ENCODE measurements around the gene CARM1. TPM values are rescaled to one million over a fixed set of nuclear protein-coding genes. Genes with fewer than 3 reads are reported as not detected.

CARM1 gene
- total and polyA plus RNA-seq, 2 donors (not counting 3 experiments of a cell fraction or from before 2014, with no cell fraction given): 65.6 to 70.8 TPM

DNA sequence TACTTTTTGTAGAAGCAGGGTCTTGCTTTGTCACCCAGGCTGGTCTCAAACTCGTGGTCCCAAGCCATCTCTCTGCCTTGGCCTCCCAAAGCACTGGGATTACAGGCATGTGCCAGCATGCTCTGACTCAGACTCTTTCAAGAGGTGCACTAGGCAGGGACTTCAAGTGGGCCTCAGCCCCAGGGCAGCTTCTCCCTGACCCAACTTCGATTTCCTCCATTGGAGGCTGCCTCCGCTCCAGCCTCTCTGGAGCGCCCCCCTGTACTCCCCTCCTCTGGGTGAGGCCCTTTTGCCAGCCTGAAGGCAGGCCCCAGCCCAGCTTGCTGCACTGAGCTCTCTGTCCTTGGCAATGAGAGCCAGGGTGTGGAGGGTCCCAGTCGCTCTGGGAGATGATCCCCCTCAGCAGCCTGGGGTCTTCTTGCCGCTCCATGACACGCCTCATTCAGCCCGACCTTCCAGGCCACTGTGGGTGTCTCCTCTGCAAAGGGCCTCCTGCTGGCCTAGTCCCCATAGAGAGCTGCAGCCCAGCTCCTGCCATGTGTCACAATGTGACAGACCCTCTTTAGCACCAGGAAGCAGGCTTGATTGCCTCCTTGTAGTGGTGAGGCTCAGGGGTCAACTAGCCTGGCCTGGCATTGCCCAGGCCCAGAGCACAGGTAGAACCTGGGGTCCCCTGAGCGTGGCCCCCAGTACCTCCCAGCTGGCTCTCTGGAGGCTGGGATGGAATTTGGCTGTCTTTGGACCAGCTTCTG lies 16.4 kb downstream of the CARM1 start:
- Histone ChIP-seq H3K79me2 (ENCODE audit: control insufficient read depth, insufficient read depth, low read length) (peaks cover 22% of the 10 kb centered on the region), H4K20me1 (replicated peaks; ENCODE audit: control insufficient read depth, extremely low read depth, insufficient read depth, low read length) (no peaks in the 10 kb centered on the region), H3K9me1 (replicated peaks; ENCODE audit: control insufficient read depth, extremely low read depth, insufficient read depth, low read length) (no peaks in the 10 kb centered on the region), H3K27ac (ENCODE audit: insufficient read depth, low read depth, low read length) (no peak overlapping the region), H2AFZ (ENCODE audit: low read depth, low read length) (no peak overlapping the region), H3K4me3 (replicated peaks in 1 of 3; ENCODE audit: insufficient read depth in 1 of 3, low read depth in 1 of 3, low read length in 3 of 3) (no peak overlapping the region), H3K9ac (replicated peaks; ENCODE audit: extremely low read depth, insufficient read depth, low read length) (no peak overlapping the region), H3K36me3 (ENCODE audit: control insufficient read depth in 2 of 2, extremely low read depth in 1 of 2, insufficient read depth in 2 of 2, low read length in 2 of 2) (no peaks in the 10 kb centered on the region), H3K4me1 (ENCODE audit: control insufficient read depth, extremely low read depth, insufficient read depth, low read length) (no peaks in the 10 kb centered on the region), H3K9me3 (replicated peaks; ENCODE audit: control insufficient read depth, insufficient read depth, low read length) (no peaks in the 10 kb centered on the region), H3K4me2 (ENCODE audit: insufficient read depth, low read length) (no peak overlapping the region), H3K27me3 (ENCODE audit: control insufficient read depth in 2 of 2, insufficient read depth in 2 of 2, low read length in 2 of 2) (no peaks in the 10 kb centered on the region)
- dilution Hi-C loops (cut with MboI; ENCODE audit: extremely low pct_ligation_motif_present, low sequenced_read_pairs): no loop called here
- BruUV-seq (replicated peaks): no TSS peak
- FAIRE-seq (no peak), DNase-seq (ENCODE audit: low read depth, low spot score) (no peak)
- no peak for TF ChIP-seq FOS (IDR thresholded peaks at IDR 0.05; ENCODE audit: borderline replicate concordance, insufficient read depth, low read length)
- no peak for TF ChIP-seq POLR2AphosphoS5 (IDR thresholded peaks at IDR 0.05; ENCODE audit: insufficient read depth, low read depth, low read length)
- TF ChIP-seq MYC (IDR thresholded peaks at IDR 0.05; ENCODE audit: low read depth, low read length): no peak
- ChIA-PET POLR2A (interaction anchor here (0.6 kb wide), 1 partner anchor 227 kb away, joined by 3 read pairs; no protein-coding TSS in a partner anchor), CTCF (interaction anchor here (0.9 to 3.6 kb wide), 10 partner anchors 9 to 54 kb away, joined by 3 to 13 read pairs (median 5); partner anchors contain the start of gene CARM1)
- intact Hi-C loops (cut with micrococcal nuclease): no loop called here

- no peaks in the 10 kb centered on the region for H3K27me3 ChIP-seq (ENCODE audit: control insufficient read depth in 2 of 2, insufficient read depth in 2 of 2, low read length in 2 of 2)
- no peaks in the 10 kb centered on the region for H3K36me3 ChIP-seq (ENCODE audit: control insufficient read depth in 2 of 2, extremely low read depth in 1 of 2, insufficient read depth in 2 of 2, low read length in 2 of 2)
- intact Hi-C loops (cut with micrococcal nuclease) (no loop called here), dilution Hi-C loops (cut with MboI; ENCODE audit: extremely low pct_ligation_motif_present, low sequenced_read_pairs) (no loop called here)
- ChIA-PET CTCF (interaction anchor here (0.9 to 3.6 kb wide), 11 partner anchors 9 to 54 kb away, joined by 3 to 13 read pairs (median 5); partner anchors contain the start of gene CARM1), POLR2A (no interaction called here)
- no peak overlapping the region for H3K4me2 ChIP-seq (ENCODE audit: insufficient read depth, low read length)
- BruUV-seq (replicated peaks): no TSS peak
- H3K9me3 ChIP-seq (replicated peaks; ENCODE audit: control insufficient read depth, insufficient read depth, low read length): no peaks in the 10 kb centered on the region
- no peaks in the 10 kb centered on the region for H4K20me1 ChIP-seq (replicated peaks; ENCODE audit: control insufficient read depth, extremely low read depth, insufficient read depth, low read length)
- H3K9me1 ChIP-seq (replicated peaks; ENCODE audit: control insufficient read depth, extremely low read depth, insufficient read depth, low read length): no peaks in the 10 kb centered on the region
- FAIRE-seq (no peak), DNase-seq (ENCODE audit: low read depth, low spot score) (no peak)
- H3K79me2 ChIP-seq (ENCODE audit: control insufficient read depth, insufficient read depth, low read length): peaks cover 17% of the 10 kb centered on the region
- no peaks in the 10 kb centered on the region for H3K4me1 ChIP-seq (ENCODE audit: control insufficient read depth, extremely low read depth, insufficient read depth, low read length)
- H3K4me3 ChIP-seq (replicated peaks in 1 of 3; ENCODE audit: insufficient read depth in 1 of 3, low read depth in 1 of 3, low read length in 3 of 3): no peak overlapping the region
- TF ChIP-seq POLR2A (IDR thresholded peaks at IDR 0.05; ENCODE audit: low read depth, low read length) (no peak), JUN (IDR thresholded peaks at IDR 0.05; ENCODE audit: borderline replicate concordance, insufficient read depth, insufficient read length, low read depth) (no peak), GATA2 (IDR thresholded peaks at IDR 0.05; ENCODE audit: insufficient read depth, insufficient read length, low read depth, low read length) (no peak), EZH2 (IDR thresholded peaks at IDR 0.05; ENCODE audit: borderline replicate concordance, low read depth, low read length, severe bottlenecking) (no peak), FOS (IDR thresholded peaks at IDR 0.05; ENCODE audit: borderline replicate concordance, insufficient read depth, low read length) (no peak), POLR2AphosphoS5 (IDR thresholded peaks at IDR 0.05; ENCODE audit: insufficient read depth, low read depth, low read length) (no peak), MAX (IDR thresholded peaks at IDR 0.05; ENCODE audit: insufficient read depth, insufficient read length) (no peak), MYC (IDR thresholded peaks at IDR 0.05; ENCODE audit: low read depth, low read length) (no peak)
- TF ChIP-seq, protein P1, sequence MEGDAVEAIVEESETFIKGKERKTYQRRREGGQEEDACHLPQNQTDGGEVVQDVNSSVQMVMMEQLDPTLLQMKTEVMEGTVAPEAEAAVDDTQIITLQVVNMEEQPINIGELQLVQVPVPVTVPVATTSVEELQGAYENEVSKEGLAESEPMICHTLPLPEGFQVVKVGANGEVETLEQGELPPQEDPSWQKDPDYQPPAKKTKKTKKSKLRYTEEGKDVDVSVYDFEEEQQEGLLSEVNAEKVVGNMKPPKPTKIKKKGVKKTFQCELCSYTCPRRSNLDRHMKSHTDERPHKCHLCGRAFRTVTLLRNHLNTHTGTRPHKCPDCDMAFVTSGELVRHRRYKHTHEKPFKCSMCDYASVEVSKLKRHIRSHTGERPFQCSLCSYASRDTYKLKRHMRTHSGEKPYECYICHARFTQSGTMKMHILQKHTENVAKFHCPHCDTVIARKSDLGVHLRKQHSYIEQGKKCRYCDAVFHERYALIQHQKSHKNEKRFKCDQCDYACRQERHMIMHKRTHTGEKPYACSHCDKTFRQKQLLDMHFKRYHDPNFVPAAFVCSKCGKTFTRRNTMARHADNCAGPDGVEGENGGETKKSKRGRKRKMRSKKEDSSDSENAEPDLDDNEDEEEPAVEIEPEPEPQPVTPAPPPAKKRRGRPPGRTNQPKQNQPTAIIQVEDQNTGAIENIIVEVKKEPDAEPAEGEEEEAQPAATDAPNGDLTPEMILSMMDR (IDR thresholded peaks at IDR 0.05; ENCODE audit: extremely low read depth in 1 of 2, insufficient read depth in 1 of 2, low read depth in 1 of 2, low read length in 2 of 2): no peak
- H2AFZ ChIP-seq (ENCODE audit: low read depth, low read length): no peak overlapping the region
- H3K9ac ChIP-seq (replicated peaks; ENCODE audit: extremely low read depth, insufficient read depth, low read length): no peak overlapping the region
- no peak overlapping the region for H3K27ac ChIP-seq (ENCODE audit: insufficient read depth, low read depth, low read length)
Measured at GRCh38 chr19:10888421-10888866, 17.1 kb downstream of the CARM1 start.
